T-helper 1 cell (primary cell): ENCODE results near the gene MGMT.

Experiments used
- DNase-seq, 5 donors: peaks; one replicate each; pipeline ENCODE4 v3.0.0-alpha.2; 2012 to 2020

MGMT gene

GRCh38 chr10:129780901-129781795 lies 314.1 kb downstream of the MGMT start:
- DNase-seq, result no peak

- DNase-seq, result no peak
Measured at GRCh38 chr10:129784291-129784690, 317.2 kb downstream of the MGMT start.

- no peak for DNase-seq
Measured at GRCh38 chr10:129784891-129785290, 317.9 kb downstream of the MGMT start.

- DNase-seq, result no peak
Measured at GRCh38 chr10:129785536-129785981, 318.5 kb downstream of the MGMT start.

- DNase-seq, result no peak
Measured at GRCh38 chr10:129786216-129786615, 319.2 kb downstream of the MGMT start.

- no peak for DNase-seq
Measured at GRCh38 chr10:129787557-129787956, 320.5 kb downstream of the MGMT start.

- DNase-seq, result no peak
Measured at GRCh38 chr10:129788215-129788614, 321.2 kb downstream of the MGMT start.

GRCh38 chr10:129790715-129791446 lies 323.8 kb downstream of the MGMT start:
- no peak for DNase-seq

- no peak for DNase-seq
Measured at GRCh38 chr10:129792141-129792540, 325.1 kb downstream of the MGMT start.

GRCh38 chr10:129792864-129793263 lies 325.8 kb downstream of the MGMT start:
- no peak for DNase-seq

GRCh38 chr10:129793479-129793878 lies 326.4 kb downstream of the MGMT start:
- no peak for DNase-seq

GRCh38 chr10:129793996-129794395 lies 327.0 kb downstream of the MGMT start:
- no peak for DNase-seq

- no peak for DNase-seq
Measured at GRCh38 chr10:129796710-129797420, 329.8 kb downstream of the MGMT start.

- DNase-seq, result no peak
Measured at GRCh38 chr10:129799942-129800341, 332.9 kb downstream of the MGMT start.

GRCh38 chr10:129800796-129801340 lies 333.8 kb downstream of the MGMT start:
- no peak for DNase-seq

GRCh38 chr10:129807211-129807610 lies 340.2 kb downstream of the MGMT start:
- DNase-seq, result no peak

GRCh38 chr10:129808092-129808983 lies 341.3 kb downstream of the MGMT start:
- no peak for DNase-seq

- no peak for DNase-seq
Measured at GRCh38 chr10:129809431-129809830, 342.4 kb downstream of the MGMT start.

- no peak for DNase-seq
Measured at GRCh38 chr10:129809841-129810240, 342.8 kb downstream of the MGMT start.

GRCh38 chr10:129811208-129811607 lies 344.2 kb downstream of the MGMT start:
- DNase-seq, result no peak

GRCh38 chr10:129812398-129812797 lies 345.4 kb downstream of the MGMT start:
- no peak for DNase-seq
